ENCODE measurements around the gene CDKAL1. TPM values are rescaled to one million over a fixed set of nuclear protein-coding genes. Genes with fewer than 3 reads are reported as not detected.

CDKAL1 gene
- polyA plus RNA-seq, 2 of the 4 experiments (the other 2 are of a cell fraction) = 4.7 to 8.3 TPM

DNA sequence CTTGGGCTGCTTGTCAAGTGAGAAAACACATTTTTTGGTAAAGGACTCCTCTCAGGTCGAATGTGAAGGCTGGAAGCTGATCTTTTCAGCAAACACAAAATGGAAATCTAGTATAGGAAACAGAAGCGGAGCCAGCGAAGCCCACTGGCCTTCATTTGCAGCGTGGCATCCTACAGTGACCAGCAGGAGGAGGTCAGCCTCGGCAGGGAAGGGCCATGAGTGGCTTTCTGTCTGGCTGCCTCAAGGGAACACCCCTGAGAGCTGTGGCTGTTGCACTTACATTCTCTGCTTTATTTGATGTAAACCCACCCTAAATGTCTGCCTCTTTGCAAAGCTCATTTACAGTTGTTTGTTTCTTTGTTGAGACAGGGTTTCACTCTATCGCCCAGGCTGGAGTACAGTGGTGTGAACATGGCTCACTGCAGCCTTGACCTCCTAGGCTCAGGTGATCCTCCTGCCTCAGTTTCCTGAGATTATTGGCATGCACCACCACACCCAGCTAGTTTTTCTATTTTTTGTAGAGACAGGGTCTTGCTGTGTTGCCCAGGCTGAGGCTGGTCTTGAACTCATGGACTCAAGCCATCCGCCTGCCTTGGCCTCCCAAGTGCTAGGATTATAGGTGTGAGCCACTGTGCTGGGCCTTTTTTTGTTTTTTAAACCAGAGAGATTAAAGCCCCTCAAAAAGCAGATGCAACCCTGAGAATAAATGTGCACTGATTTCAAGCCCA, 737.3 kb downstream of the CDKAL1 start (continued):
- TF ChIP-seq GATA3 (IDR thresholded peaks at IDR 0.05; ENCODE audit: borderline replicate concordance) (no peak), MAZ (IDR thresholded peaks at IDR 0.05; ENCODE audit: borderline replicate concordance, low read depth, low read length) (no peak), HDAC2 (IDR thresholded peaks at IDR 0.05) (no peak), CEBPB (IDR thresholded peaks at IDR 0.05) (no peak)
- TF ChIP-seq, protein P1, sequence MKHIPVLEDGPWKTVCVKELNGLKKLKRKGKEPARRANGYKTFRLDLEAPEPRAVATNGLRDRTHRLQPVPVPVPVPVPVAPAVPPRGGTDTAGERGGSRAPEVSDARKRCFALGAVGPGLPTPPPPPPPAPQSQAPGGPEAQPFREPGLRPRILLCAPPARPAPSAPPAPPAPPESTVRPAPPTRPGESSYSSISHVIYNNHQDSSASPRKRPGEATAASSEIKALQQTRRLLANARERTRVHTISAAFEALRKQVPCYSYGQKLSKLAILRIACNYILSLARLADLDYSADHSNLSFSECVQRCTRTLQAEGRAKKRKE (CRISPR knock-in tag; IDR thresholded peaks at IDR 0.05; ENCODE audit: low read depth) = no peak
- TF ChIP-seq, protein P2, sequence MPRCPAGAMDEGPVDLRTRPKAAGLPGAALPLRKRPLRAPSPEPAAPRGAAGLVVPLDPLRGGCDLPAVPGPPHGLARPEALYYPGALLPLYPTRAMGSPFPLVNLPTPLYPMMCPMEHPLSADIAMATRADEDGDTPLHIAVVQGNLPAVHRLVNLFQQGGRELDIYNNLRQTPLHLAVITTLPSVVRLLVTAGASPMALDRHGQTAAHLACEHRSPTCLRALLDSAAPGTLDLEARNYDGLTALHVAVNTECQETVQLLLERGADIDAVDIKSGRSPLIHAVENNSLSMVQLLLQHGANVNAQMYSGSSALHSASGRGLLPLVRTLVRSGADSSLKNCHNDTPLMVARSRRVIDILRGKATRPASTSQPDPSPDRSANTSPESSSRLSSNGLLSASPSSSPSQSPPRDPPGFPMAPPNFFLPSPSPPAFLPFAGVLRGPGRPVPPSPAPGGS (IDR thresholded peaks at IDR 0.05) = no peak

DNA sequence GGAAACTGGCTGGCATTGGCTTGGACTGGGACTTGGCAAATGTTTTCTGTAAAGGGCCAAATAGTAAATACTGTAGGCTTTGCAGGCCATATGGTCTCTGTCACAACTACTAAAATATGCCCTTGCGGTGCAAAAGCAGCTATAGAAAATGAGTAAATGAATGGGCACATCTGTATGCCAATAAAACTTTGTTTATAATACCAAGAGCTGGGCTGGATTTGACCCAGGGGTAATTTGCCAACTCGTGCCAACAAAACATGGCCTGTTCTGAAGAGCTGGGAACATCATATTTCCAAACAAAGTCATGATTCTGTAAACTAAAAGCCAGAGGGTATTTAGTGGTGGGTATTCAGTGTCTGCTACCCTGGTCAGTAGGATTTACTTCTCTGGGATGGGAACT, 739.2 kb downstream of the CDKAL1 start:
- H3K4me3 ChIP-seq = no peak overlapping the region
- 49% methylated on average over 2 of the region's 2 CpGs for WGBS (ENCODE audit: missing lambda C conversion rate)
- H3K27ac ChIP-seq = no peak overlapping the region
- ATAC-seq (no peak), DNase-seq (ENCODE audit: low read depth in 1 of 2, low spot score in 1 of 2) (no peak), FAIRE-seq (no peak)
- no peaks in the 10 kb centered on the region for H3K4me1 ChIP-seq
- no peak for TF ChIP-seq ZSCAN20 (CRISPR knock-in tag; IDR thresholded peaks at IDR 0.05)
- no peak for TF ChIP-seq HOXB13 (CRISPR knock-in tag; IDR thresholded peaks at IDR 0.05; ENCODE audit: low read depth)
- TF ChIP-seq, protein P3, sequence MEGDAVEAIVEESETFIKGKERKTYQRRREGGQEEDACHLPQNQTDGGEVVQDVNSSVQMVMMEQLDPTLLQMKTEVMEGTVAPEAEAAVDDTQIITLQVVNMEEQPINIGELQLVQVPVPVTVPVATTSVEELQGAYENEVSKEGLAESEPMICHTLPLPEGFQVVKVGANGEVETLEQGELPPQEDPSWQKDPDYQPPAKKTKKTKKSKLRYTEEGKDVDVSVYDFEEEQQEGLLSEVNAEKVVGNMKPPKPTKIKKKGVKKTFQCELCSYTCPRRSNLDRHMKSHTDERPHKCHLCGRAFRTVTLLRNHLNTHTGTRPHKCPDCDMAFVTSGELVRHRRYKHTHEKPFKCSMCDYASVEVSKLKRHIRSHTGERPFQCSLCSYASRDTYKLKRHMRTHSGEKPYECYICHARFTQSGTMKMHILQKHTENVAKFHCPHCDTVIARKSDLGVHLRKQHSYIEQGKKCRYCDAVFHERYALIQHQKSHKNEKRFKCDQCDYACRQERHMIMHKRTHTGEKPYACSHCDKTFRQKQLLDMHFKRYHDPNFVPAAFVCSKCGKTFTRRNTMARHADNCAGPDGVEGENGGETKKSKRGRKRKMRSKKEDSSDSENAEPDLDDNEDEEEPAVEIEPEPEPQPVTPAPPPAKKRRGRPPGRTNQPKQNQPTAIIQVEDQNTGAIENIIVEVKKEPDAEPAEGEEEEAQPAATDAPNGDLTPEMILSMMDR (IDR thresholded peaks at IDR 0.05) = no peak
- no peak for TF ChIP-seq EHF (CRISPR knock-in tag; IDR thresholded peaks at IDR 0.05)
- TF ChIP-seq, protein P2 (IDR thresholded peaks at IDR 0.05) = no peak
- no peak for TF ChIP-seq RARB (CRISPR knock-in tag; IDR thresholded peaks at IDR 0.05)
- TF ChIP-seq, protein P4, sequence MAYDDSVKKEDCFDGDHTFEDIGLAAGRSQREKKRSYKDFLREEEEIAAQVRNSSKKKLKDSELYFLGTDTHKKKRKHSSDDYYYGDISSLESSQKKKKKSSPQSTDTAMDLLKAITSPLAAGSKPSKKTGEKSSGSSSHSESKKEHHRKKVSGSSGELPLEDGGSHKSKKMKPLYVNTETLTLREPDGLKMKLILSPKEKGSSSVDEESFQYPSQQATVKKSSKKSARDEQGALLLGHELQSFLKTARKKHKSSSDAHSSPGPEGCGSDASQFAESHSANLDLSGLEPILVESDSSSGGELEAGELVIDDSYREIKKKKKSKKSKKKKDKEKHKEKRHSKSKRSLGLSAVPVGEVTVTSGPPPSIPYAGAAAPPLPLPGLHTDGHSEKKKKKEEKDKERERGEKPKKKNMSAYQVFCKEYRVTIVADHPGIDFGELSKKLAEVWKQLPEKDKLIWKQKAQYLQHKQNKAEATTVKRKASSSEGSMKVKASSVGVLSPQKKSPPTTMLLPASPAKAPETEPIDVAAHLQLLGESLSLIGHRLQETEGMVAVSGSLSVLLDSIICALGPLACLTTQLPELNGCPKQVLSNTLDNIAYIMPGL (CRISPR knock-in tag; IDR thresholded peaks at IDR 0.05; ENCODE audit: borderline replicate concordance) = no peak
- TF ChIP-seq EP300 (IDR thresholded peaks at IDR 0.05) = no peak
- no peak for TF ChIP-seq NPAS2 (CRISPR knock-in tag; IDR thresholded peaks at IDR 0.05; ENCODE audit: borderline replicate concordance)
- no peak for TF ChIP-seq NR3C1 (IDR thresholded peaks at IDR 0.05)
- TF ChIP-seq MAFK (IDR thresholded peaks at IDR 0.05; ENCODE audit: partially characterized antibody) = no peak
- no peaks in the 10 kb centered on the region for H3K9me3 ChIP-seq
- H3K4me2 ChIP-seq = no peak overlapping the region
- ChIA-PET POLR2A (no interaction called here), CTCF (interaction anchor here (1.1 kb wide), 1 partner anchor 10 kb away, joined by 4 read pairs; no protein-coding TSS in a partner anchor)

DNA sequence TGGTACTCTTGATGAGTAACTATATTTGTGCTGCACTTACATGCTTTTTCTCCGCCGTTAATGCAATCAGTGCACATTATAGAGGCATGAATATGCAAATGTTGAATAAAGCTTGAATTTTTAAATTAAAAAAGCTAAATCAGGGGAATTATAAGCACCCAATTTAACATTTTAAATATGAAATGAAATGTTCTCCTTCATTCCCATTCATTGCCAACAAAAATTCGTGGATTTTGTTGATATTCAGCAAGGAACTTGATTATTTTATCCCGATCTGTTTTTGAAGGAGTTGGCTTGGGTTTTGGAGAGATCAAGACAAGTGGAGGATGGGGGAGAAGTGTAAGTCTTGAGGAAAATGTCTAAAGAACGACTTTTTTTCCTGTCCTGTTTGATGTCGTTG, 740.6 kb downstream of the CDKAL1 start:
- ChIA-PET CTCF (no interaction called here), POLR2A (no interaction called here)
- Histone ChIP-seq H3K4me3 (no peak overlapping the region), H3K9me3 (no peaks in the 10 kb centered on the region), H3K27ac (no peak overlapping the region), H3K4me1 (no peaks in the 10 kb centered on the region), H3K4me2 (no peak overlapping the region)
- DNase-seq (ENCODE audit: low read depth in 1 of 2, low spot score in 1 of 2) = no peak
- TF ChIP-seq NR3C1 (IDR thresholded peaks at IDR 0.05) (no peak), HOXA7 (CRISPR knock-in tag; IDR thresholded peaks at IDR 0.05) (no peak), RAD21 (conservative IDR thresholded peaks at IDR 0.05 in 1 of 2, IDR thresholded peaks at IDR 0.05 in 1 of 2) (no peak), RNF2 (IDR thresholded peaks at IDR 0.05; ENCODE audit: borderline replicate concordance, low read depth) (no peak), EHF (CRISPR knock-in tag; IDR thresholded peaks at IDR 0.05) (no peak), HEYL (CRISPR knock-in tag; IDR thresholded peaks at IDR 0.05) (no peak)
- TF ChIP-seq, protein P4 (CRISPR knock-in tag; IDR thresholded peaks at IDR 0.05; ENCODE audit: borderline replicate concordance) = no peak
- no peak for ATAC-seq
- 65% methylated on average over 6 of the region's 6 CpGs for WGBS (ENCODE audit: missing lambda C conversion rate)
- FAIRE-seq = no peak
